ENCODE data around the gene MRPL1. TPM values are rescaled to one million over a fixed set of nuclear protein-coding genes. Genes with fewer than 3 reads are reported as not detected.
"Not testable (repeated sequence)": the region's sequence is repeated elsewhere in the genome, so short reads cannot be mapped to it uniquely, and the experiment has no call there.

Gene MRPL1
- total RNA-seq, 1 donor from 2014 or later = 40.9 TPM

GRCh38 chr4:77982900-77983540 lies 120.4 kb downstream of the MRPL1 start:
- not testable (repeated sequence) for DNase-seq

GRCh38 chr4:77983612-77984311 lies 121.1 kb downstream of the MRPL1 start:
- not testable (repeated sequence) for DNase-seq

- DNase-seq = no peak
These were observed 127.3 kb downstream of the MRPL1 start for GRCh38 chr4:77989968-77990367.

- DNase-seq = no peak
These were observed 127.8 kb downstream of the MRPL1 start for GRCh38 chr4:77990456-77990855.

- DNase-seq = no peak
These were observed 128.3 kb downstream of the MRPL1 start for GRCh38 chr4:77990904-77991358.

GRCh38 chr4:77992581-77992980 lies 130.0 kb downstream of the MRPL1 start:
- no peak for DNase-seq

- DNase-seq = no peak
These were observed 131.6 kb downstream of the MRPL1 start for GRCh38 chr4:77994194-77994721.

GRCh38 chr4:77996076-77996475 lies 133.4 kb downstream of the MRPL1 start:
- DNase-seq = no peak

GRCh38 chr4:78001531-78001930 lies 138.9 kb downstream of the MRPL1 start:
- no peak for DNase-seq

GRCh38 chr4:78002260-78002659 lies 139.6 kb downstream of the MRPL1 start:
- no peak for DNase-seq

Small RNA genes within 50 kb of the gene (small RNA-seq; reads per million reads assigned to genes)
- gene AC112225.1 = not detected

Other genes starting within 250 kb of the MRPL1 start
- gene CNOT6L, start 43.5 kb upstream of the MRPL1 start, total RNA-seq = 49.4 TPM
- gene FRAS1, start 194.5 kb downstream of the MRPL1 start, total RNA-seq = 7.0 TPM

All from occipital lobe (tissue), 3 donors.